HG03097 (cell line): Measurements from ENCODE around the gene TNFSF13.

Source experiments
- ATAC-seq: cut with Tn5 transposase; IDR thresholded peaks from one replicate; pipeline ENCODE4 v1.9.1; 2021; ENCODE audit not compliant: unreplicated experiment, low FRiP score

The TNFSF13 gene

DNA sequence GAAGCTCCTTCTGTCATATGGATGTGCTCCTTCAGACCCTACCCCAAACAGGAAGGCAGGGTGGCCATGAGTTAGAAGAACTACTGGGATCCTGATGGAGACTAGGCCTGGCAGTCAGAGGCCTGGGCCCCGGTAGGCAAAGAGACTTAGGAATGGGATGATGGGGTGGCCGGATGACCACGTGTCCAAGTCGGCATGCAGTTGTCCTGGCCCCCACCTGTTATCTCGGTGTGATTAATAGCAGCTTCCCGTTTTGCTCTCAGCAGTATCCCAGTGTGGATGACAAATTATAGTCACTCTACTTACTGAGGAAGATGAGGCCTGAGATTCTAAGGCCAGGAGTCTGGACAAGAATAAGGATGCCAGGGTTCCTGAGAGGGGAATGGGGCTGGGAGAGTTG lies 8.2 kb upstream of the TNFSF13 start:
- no peak for ATAC-seq

DNA sequence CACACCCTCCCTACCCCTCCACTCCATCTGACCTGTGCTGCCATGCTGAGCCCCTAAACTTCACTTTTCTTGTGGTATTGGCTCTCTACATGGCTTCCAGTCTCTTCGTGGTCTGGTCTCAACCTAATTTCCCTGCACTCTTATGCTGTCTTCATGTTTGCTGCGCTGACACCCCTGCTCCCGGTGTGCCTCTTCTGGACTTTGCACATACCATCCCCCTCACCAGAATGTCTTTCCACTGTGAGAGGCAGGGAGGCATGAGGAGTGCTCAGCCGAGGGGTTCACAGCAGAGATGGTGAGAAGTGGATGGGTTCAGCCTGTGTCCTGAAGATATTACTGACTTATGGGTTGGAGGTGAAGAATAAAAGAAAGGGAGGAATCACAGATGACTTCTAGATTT lies 7.2 kb upstream of the TNFSF13 start:
- ATAC-seq, result no peak

DNA sequence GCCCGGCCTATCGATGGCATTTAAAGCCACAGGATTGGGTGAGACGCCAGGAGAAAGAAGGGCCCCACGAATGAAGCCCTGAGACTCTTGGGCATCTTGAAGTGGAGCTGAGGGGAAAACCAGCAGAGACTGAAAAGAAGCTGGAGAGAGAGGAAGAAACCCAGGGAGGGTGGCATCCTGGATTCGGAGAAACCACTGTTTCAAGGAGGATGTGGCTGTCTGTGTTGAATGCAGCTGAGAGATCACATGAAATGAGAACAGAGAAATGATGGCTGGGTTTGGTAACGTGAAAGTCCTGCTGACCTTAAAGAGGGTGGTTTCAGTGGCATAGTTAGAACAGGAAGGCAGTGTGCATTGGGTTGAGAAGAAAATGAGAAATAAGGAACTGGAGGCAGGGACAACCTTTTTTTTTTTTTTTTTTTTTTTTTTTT lies 5.9 kb upstream of the TNFSF13 start:
- ATAC-seq, result peak; percentile 75

DNA sequence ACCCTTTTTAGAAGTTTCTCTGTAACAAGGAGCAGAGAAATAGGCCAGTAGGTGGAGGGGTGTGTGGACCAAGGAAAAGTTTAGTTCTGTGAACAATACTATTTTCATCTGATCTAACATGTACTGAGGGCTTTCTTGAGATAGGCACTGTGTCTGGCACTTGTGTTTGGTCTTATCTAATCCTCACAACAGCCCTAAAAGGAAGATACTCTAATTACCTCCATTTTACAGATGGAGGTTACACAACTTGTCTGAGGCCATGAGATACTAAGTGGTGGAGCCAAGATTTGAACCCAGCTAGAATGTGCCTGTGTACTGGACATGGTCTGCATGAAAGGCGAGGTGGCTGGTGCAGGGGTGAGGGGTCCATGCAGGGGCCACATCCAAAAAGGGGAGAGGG lies 5.2 kb upstream of the TNFSF13 start:
- no peak for ATAC-seq

DNA sequence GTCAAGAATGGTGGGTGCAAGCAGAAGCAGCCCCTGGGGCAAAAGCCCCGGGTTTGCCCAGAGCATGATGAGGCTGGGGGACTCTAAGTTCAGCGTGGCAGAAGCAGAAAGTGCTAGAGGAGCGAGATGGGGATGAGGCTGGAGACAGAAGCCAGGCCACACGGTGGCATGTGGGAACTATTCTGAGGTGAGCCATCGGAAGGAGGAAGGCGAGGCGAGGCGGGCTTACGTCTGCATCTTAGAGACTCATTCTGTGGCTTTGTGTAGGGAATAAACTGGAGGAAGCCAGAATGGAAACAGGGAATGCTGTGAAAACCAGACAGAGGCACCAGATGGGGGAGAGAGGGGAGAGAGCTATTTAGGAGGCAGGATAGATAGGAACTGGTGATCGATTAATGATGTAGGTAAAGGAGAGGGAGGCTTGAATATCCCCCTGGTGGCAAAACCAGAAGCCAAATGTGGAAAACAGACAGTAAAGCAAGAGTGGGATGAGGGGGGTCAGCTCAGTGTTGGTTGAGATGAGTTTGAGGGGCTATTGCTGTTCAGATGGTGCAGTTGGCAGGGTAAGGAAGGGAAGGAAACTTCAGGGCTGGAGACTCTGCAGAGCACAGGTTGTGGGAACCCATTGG lies 3.1 kb upstream of the TNFSF13 start:
- no peak for ATAC-seq

DNA sequence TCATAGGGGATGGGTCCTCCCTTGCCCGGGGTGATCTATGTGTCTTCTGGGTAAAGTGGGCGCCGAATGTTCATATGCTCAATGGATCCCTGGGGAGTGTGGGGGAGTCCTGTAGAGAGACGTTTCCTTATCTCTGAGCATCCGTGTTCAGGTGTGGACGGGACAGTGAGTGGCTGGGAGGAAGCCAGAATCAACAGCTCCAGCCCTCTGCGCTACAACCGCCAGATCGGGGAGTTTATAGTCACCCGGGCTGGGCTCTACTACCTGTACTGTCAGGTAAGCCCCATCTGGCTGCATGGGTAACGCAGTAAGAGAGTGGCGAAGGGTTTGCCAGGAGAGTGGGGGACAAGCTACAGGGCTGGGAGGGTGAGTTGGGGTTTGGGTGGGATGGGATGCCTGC lies 1.9 kb upstream of the TNFSF13 start:
- no peak for ATAC-seq

DNA sequence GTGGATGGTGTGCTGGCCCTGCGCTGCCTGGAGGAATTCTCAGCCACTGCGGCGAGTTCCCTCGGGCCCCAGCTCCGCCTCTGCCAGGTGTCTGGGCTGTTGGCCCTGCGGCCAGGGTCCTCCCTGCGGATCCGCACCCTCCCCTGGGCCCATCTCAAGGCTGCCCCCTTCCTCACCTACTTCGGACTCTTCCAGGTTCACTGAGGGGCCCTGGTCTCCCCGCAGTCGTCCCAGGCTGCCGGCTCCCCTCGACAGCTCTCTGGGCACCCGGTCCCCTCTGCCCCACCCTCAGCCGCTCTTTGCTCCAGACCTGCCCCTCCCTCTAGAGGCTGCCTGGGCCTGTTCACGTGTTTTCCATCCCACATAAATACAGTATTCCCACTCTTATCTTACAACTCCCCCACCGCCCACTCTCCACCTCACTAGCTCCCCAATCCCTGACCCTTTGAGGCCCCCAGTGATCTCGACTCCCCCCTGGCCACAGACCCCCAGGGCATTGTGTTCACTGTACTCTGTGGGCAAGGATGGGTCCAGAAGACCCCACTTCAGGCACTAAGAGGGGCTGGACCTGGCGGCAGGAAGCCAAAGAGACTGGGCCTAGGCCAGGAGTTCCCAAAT lies 1.3 kb upstream of the TNFSF13 start:
- no peak for ATAC-seq

DNA sequence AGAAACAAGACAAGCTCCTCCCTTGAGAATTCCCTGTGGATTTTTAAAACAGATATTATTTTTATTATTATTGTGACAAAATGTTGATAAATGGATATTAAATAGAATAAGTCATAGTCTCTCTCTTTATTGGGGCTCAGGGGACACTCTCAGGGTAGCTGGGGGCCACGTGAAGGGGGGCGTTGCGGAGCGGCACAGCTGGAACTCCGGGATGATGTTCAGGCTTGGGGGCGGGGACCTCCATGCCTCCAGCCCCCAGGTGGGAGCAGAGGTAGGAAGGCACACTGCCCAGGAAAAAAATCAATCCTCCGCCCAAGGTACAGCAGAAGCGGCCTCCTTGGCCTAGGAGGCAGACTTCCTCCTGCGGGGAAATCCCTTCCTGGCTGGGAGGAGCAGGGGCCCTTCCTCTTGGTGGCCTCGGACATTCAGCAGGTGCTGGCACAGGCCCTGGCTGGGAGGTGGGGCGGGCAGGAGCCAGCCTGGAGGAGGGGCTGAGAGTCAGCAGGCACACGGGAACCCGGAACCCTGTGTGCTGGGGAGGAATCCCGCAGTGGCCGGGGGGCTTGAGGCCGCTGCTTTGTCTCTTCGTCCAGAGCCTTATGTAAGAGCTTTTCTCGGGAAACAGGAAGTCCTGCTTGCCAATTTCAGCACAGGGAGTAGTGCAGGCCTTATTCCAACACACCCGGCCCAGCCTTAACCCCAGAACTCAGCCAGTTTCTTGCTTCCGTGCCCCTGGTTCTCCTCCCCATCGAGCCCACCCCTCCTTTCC lies 591 bp upstream of the TNFSF13 start:
- ATAC-seq, result no peak

DNA sequence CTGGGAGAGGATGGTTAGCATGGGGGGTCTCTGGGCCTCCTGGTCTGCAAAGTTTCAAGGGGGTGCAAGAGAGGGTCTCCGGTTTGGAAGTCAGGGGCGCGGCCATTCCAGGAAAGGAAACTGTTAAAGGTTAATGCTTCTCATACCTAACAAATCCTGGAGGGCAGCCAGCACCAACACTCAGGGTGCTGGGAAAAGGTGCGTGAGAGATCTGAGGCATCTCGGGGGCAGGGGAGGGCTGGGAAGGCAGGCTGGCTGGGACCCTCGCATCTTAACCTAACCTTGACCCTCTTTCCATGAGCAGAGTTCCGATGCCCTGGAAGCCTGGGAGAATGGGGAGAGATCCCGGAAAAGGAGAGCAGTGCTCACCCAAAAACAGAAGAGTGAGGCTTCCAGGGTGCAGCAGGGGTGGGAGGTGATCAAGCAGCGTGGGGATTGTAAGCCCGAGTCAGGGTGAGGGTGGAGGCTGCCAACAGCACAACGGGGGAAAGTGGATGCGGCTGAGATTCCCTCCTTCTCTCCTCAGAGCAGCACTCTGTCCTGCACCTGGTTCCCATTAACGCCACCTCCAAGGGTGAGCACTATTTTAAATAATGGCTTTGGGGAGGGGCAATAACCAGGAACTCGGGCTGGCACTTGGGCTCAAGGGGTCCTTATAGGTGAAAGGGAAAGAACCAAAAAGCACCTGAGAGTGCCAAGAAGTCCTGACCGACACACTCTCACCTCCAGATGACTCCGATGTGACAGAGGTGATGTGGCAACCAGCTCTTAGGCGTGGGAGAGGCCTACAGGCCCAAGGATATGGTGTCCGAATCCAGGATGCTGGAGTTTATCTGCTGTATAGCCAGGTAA lies 996 bp downstream of the TNFSF13 start:
- no peak for ATAC-seq

DNA sequence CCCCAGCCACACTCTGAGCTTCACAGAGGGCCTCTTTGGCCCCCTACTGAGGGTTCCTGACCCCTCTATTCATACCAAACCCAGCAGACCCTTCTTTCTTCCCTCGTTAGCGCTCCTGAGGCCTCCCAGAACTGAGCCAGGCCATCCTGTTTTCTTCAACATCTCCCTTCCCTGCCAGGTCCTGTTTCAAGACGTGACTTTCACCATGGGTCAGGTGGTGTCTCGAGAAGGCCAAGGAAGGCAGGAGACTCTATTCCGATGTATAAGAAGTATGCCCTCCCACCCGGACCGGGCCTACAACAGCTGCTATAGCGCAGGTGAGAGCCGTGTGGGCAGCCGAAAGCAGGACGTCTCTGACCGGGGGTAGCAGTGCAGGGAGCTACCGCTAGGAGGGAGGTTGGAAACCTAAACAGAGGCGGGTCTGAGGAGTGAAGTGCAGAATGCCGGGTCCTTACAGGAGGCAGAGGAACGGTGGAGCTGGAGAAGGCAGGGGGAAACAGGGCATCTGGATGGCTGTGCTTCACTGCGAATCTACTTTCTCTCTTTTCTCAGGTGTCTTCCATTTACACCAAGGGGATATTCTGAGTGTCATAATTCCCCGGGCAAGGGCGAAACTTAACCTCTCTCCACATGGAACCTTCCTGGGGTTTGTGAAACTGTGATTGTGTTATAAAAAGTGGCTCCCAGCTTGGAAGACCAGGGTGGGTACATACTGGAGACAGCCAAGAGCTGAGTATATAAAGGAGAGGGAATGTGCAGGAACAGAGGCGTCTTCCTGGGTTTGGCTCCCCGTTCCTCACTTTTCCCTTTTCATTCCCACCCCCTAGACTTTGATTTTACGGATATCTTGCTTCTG lies 1.9 kb downstream of the TNFSF13 start:
- ATAC-seq, result no peak

DNA sequence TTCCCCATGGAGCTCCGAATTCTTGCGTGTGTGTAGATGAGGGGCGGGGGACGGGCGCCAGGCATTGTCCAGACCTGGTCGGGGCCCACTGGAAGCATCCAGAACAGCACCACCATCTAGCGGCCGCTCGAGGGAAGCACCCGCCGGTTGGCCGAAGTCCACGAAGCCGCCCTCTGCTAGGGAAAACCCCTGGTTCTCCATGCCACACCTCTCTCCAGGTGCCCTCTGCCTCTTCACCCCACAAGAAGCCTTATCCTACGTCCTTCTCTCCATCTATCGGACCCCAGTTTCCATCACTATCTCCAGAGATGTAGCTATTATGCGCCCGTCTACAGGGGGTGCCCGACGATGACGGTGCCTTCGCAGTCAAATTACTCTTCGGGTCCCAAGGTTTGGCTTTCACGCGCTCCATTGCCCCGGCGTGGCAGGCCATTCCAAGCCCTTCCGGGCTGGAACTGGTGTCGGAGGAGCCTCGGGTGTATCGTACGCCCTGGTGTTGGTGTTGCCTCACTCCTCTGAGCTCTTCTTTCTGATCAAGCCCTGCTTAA lies 2.6 kb downstream of the TNFSF13 start:
- peak; percentile 50 for ATAC-seq

DNA sequence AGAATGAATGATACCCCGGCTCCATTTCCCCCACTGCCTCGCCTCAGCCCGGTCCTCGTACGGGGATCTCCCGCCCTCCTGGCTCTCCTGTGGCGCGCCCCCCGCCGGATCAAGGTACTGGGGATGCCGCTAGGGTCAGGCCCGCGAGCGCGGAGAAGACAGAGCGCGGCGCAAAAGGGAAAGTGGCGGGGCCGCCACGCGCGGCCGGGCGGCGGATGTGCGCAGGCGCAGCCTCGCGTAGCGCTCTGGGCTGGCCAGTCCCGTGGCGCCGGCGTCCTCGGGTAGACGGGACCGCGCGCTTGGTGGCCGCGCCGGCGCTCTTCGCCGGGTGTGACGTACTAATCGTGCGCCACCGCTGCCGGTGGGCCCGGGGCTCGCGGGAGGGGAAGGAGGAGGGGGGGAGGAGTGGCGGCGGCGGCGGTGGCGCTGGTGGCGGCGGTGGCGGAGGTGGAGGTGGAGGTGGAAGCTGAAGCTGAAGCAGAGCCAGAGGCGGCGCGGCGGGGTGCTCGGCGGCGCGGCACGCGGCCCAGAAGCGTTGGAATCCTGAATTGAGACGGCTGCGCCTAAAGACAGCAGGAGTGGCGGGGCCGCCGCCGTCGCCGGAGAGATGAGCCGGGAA lies 3.1 kb downstream of the TNFSF13 start, which contains the start of gene SENP3:
SENP3 (plus strand) TSS at position 331 of the 619 bp plus-strand sequence. CDS start 1,158 bp downstream, outside the sequence.
- peak; percentile 56 for ATAC-seq

DNA sequence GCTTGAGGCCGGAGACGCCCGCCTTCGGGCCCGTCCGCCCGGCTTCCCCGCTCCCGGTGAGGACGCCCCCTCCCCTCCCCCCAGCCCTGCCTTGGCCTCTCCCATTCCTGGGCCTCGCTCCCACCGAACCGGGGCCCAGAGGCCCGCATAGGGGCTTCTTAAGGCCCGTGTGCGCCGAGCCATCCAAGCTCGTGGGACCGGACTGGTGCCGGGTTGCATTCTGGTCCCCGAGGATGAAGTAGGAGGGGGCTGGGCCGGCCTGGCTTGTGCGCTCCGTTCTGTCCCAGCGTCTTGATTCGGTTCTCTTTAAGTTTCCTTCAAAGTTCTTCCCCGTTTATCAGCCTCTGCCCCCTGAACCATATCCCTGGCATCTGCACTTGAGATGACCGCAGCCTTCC lies 3.7 kb downstream of the TNFSF13 start:
- ATAC-seq, result peak; percentile 1

DNA sequence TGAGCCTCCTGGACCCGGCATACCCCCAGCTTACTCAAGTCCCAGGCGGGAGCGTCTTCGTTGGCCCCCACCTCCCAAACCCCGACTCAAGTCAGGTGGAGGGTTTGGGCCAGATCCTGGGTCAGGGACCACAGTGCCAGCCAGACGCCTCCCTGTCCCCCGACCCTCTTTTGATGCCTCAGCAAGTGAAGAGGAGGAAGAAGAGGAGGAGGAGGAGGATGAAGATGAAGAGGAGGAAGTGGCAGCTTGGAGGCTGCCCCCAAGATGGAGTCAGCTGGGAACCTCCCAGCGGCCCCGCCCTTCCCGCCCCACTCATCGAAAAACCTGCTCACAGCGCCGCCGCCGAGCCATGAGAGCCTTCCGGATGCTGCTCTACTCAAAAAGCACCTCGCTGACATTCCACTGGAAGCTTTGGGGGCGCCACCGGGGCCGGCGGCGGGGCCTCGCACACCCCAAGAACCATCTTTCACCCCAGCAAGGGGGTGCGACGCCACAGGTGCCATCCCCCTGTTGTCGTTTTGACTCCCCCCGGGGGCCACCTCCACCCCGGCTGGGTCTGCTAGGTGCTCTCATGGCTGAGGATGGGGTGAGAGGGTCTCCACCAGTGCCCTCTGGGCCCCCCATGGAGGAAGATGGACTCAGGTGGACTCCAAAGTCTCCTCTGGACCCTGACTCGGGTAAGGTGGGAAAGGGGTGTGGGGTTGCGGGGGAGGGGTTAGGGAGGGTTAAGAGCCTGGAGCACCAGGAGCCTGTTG lies 4.7 kb downstream of the TNFSF13 start:
- no peak for ATAC-seq

DNA sequence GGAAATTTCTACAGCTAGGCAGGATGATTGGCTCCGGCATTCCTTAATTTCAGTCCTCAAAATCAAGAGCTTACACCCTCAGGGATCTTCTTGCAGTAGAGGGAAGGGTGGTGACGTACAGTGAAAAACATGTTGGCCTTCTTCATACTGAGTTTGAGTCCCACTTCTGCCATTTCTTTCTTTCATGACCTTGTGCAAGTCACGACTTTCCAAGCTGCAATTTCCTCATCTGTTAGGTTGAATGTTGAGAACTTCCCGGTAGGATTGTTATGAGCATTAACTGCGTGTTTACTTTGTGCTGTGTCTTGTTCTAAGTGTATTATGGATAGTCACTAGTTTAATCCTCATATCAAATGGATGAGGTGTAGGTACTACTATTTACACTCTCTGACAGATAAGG lies 11.0 kb downstream of the TNFSF13 start:
- ATAC-seq, result no peak

DNA sequence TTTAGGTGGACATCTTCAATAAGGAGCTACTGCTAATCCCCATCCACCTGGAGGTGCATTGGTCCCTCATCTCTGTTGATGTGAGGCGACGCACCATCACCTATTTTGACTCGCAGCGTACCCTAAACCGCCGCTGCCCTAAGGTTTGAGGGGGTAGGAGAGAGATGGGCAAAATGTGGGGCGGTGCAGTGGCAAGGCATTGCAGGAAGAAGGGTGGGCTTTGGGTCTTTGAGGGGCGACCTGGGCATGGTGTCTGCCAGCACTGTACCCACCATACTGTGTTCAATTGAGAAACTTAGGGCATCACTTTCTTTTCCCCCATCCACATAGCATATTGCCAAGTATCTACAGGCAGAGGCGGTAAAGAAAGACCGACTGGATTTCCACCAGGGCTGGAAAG lies 11.8 kb downstream of the TNFSF13 start:
- no peak for ATAC-seq

DNA sequence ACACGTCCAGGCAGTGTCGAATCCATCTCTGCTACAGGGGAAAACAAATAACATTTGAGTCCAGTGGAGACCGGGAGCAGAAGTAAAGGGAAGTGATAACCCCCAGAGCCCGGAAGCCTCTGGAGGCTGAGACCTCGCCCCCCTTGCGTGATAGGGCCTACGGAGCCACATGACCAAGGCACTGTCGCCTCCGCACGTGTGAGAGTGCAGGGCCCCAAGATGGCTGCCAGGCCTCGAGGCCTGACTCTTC lies 13.7 kb downstream of the TNFSF13 start:
- ATAC-seq, result no peak

DNA sequence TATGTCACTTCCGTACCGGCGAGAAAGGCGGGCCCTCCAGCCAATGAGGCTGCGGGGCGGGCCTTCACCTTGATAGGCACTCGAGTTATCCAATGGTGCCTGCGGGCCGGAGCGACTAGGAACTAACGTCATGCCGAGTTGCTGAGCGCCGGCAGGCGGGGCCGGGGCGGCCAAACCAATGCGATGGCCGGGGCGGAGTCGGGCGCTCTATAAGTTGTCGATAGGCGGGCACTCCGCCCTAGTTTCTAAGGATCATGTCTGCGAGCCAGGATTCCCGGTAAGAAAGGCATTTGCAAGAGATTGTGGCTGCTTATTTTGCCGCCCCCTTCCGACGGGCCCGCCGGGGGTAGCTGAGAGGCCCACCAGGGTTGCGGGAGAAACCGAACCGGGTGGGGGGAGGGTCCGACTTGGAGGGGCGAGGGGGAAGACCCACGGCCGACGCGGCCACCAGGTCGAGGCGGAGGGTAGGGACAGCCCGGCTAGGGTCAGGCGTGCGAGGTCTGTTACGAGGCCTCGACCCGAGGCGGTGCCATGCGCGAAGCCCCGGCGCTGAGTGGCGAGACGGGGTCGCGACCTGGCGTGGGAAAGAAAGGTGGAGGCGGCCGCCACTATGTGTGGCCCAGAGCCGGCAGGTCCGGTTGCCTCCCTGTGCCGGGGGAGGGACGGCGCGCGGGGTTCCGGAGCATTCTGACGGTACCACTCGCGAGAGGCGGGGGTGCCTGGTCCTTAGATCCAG lies 14.2 kb downstream of the TNFSF13 start:
- peak; percentile 93 for ATAC-seq
